WI38 (cell line): Measurements from ENCODE around the gene JUND.

Experiments
- H3K4me3 ChIP-seq: 2 replicates; pipeline ENCODE4 v1.5.1; 2011; ENCODE audit warnings: low read depth, mild to moderate bottlenecking, control low read depth, low read length
- TF ChIP-seq, protein P1 (sequence below): IDR thresholded peaks from 2 replicates; pipeline ENCODE4 v1.5.1; 2012; ENCODE audit warnings: low read depth, mild to moderate bottlenecking, control low read depth, low read length

The JUND gene

DNA sequence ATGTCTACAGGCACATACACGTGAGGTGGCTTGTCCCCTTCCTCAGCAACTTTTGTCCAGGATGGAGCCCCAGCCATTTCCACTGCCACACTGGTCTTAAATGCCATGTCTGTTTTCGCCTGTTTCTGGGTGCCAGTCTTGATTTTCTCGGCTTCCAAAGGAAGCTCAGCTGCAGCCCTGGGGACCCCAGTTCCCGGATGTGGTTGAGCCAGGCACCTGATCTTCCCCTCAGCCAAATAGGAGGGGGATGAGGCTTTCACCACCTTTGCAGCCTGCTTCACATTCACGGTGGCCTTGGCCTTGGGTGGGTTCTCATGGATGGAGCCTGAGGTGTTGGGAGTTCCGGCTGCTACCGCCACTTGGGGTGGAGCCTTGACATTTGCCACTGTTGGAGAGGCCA lies 15.8 kb downstream of the JUND start:
- TF ChIP-seq, protein P1, sequence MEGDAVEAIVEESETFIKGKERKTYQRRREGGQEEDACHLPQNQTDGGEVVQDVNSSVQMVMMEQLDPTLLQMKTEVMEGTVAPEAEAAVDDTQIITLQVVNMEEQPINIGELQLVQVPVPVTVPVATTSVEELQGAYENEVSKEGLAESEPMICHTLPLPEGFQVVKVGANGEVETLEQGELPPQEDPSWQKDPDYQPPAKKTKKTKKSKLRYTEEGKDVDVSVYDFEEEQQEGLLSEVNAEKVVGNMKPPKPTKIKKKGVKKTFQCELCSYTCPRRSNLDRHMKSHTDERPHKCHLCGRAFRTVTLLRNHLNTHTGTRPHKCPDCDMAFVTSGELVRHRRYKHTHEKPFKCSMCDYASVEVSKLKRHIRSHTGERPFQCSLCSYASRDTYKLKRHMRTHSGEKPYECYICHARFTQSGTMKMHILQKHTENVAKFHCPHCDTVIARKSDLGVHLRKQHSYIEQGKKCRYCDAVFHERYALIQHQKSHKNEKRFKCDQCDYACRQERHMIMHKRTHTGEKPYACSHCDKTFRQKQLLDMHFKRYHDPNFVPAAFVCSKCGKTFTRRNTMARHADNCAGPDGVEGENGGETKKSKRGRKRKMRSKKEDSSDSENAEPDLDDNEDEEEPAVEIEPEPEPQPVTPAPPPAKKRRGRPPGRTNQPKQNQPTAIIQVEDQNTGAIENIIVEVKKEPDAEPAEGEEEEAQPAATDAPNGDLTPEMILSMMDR: no peak
- H3K4me3 ChIP-seq: no peak overlapping the region

DNA sequence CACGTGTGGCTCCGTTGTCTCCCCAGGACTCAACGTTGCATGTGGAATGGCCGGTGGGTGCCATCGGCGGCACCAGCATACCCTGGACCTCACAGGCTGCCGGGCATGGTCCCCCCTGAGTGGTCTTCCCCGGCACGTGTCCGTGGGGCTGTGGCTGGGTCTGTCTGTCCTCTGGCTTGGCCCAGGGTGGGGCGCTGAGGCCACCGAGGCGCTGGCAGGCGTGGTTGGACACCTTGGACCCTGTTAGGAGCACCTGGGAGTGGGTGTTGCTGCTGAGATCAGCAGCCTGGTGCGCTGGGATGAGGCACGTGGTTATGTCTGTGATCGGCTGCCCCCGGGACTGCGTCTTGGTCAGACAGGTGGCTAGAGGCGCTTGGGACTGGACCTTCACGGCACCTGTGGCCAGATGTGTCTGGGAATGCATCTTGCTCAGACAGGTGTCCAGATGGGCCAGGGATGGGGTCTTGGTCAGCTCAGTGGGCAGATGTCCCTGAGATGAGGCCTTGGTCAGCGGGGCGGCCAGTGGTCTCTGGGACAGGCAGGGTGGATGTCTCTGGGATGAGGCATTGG lies 16.4 kb downstream of the JUND start:
- H3K4me3 ChIP-seq: no peak overlapping the region
- TF ChIP-seq, protein P1: no peak

DNA sequence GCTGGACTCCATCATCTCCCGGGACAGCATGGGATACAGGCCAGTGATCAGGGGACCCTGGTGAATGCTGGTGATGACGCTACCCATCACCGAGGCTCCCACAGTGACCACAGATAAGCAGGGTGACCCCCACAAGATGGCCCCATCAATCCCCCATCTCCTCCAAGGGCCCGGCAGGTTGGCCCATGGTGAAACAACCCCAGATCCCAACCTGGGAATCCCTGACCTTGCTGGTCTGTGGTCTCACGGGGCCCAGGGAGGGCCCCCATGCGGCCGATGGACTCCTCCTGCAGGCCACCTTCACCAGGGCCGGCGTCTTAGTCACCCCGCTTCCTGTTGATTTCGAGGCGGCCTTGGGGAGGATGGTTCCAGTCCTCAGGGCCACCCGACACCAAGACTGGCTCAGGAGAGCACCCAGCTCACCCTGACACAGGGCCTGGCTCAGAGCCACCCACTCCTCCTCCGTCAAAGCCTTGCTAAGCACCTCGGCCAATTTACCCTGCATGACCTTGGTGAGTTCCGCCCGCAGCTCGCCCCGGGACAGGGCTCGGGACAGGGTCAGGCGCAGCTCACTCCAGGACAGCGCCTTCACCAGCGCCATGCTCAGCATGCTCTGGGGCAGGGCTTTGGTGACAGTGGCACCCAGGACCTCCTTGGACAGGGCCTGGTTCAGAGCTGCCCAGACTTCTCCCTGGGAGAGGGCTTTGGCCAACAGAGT lies 17.1 kb downstream of the JUND start:
- TF ChIP-seq, protein P1: no peak
- H3K4me3 ChIP-seq: no peak overlapping the region

DNA sequence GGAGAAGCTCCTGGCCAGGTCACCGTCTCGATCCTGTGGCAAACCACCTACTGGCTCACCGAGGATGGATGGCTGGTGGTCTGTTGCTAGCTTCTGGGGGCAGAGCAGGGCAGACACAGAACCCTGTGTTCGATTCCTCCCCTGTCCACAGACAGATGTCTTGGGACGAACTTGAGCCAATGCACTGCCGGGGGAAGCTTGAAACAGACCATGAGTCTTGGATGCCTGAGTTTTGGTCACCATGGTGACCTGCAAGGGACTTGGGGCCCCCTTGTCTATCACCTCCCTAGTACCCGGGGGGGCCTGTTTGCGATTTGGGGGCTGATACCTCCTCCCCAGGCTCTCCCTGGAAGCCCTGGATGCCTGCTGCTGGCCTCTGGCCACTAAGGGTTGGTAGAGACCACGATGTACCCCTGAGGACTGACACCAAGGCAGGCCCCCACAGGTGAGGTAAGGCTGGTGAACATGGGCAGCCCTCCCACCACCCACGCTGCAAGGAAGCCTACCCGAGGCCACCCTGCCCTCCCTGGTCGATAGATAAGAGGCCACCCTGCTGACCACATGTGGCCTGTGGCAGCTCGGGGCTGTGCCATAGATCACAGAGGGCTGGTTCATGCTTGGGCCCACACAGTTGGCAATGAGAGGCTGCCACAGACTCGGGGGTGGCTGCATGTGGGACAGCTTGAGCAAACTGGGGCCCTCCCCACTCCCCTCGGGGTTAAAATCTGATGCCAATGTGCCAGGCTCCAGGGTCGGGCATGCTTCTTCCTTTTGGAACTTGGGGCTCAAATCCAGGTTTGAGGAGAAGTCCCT lies 17.9 kb downstream of the JUND start:
- H3K4me3 ChIP-seq: no peak overlapping the region
- TF ChIP-seq, protein P1: no peak

DNA sequence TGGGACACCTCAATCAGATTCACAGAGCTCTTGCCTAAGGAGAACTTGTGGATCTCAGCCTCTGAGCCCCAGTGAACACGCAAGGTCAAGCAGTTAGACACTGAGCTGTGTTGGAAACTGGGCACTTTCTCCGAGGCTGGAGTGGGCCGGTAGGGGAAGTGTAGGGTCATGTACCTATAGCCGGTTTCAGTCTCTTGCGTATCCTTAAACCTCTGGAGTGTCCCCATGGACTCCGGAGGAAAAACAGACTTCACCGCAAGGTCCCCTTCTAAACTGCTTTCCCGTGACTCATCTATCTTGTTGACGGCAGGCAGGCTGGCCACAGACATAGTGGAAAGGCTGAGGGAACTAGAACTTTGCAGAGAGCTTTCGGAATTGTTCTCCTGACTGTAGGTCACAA lies 18.5 kb downstream of the JUND start:
- H3K4me3 ChIP-seq: no peak overlapping the region
- TF ChIP-seq, protein P1: no peak

DNA sequence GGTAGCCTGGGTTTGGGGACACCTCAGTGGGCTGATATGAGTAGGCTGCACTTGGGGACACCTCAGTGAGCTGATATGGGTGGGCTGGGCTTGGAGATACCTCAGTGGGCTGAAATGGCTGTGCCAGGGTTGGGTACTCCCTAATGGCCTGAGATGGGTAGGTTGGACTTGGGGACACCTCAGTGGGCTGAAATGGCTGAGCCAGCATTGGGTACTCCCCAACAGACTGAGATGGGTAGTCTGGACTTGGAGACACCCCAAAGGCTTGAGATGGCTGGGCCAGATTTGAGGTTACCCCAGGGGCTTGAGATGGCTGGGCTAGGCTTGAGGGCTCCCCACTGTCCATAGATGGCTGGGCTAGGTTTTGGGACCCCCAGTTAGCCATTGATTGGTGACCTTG lies 19.3 kb downstream of the JUND start:
- TF ChIP-seq, protein P1: no peak
- H3K4me3 ChIP-seq: no peak overlapping the region

DNA sequence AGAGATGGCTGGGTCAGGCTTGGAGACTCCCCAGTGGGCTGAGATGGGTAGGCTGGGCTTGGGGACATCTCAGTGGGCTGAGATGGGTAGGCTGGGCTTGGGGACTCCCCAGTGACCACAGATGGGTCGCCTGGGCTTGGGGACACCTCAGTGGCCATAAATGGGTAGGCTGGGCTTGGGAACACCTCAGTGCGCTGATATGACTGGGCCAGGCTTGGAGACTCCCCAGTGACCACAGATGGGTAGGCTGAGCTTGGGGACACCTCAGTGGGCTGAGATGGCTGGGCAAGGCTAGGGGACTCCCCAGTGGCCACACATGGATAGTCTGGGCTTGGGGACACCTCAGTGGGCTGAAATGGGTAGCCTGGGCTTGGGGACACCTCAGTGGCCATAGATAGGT lies 19.9 kb downstream of the JUND start:
- TF ChIP-seq, protein P1: no peak
- H3K4me3 ChIP-seq: no peak overlapping the region
